Measurements from ENCODE around the gene FKBP14.
A peak's percentile ranks its signal among the peaks of the same experiment; 100 is the strongest.
"Not testable (repeated sequence)": the region's sequence is repeated elsewhere in the genome, so short reads cannot be mapped to it uniquely, and the experiment has no call there.

The FKBP14 gene

GRCh38 chr7:29989257-29989995 is 37.1 kb downstream of the FKBP14 start, which contains the start of gene SCRN1:
Gene SCRN1 (minus strand): TSS chr7:29989801. CDS start chr7:29969067, 20,734 bp downstream.
- DNase-seq, result no peak

- DNase-seq, result peak; percentile 21
Observed at GRCh38 chr7:29988424-29989256, 37.9 kb downstream of the FKBP14 start.

- DNase-seq, result no peak
Observed at GRCh38 chr7:29987811-29988317, 38.6 kb downstream of the FKBP14 start.

- no peak for DNase-seq
Observed at GRCh38 chr7:29987083-29987482, 39.4 kb downstream of the FKBP14 start.

- DNase-seq, result no peak
Observed at GRCh38 chr7:29980151-29980550, 46.4 kb downstream of the FKBP14 start.

- no peak for DNase-seq
Observed at GRCh38 chr7:29977886-29978651, 48.4 kb downstream of the FKBP14 start.

- no peak for DNase-seq
Observed at GRCh38 chr7:29976673-29977415, 49.7 kb downstream of the FKBP14 start.

- no peak for DNase-seq
Observed at GRCh38 chr7:29976266-29976665, 50.2 kb downstream of the FKBP14 start.

GRCh38 chr7:29975561-29975960 is 50.9 kb downstream of the FKBP14 start:
- DNase-seq, result no peak

GRCh38 chr7:29974286-29974685 is 52.2 kb downstream of the FKBP14 start:
- DNase-seq, result no peak

GRCh38 chr7:29972315-29972669 is 54.2 kb downstream of the FKBP14 start:
- DNase-seq, result no peak

- DNase-seq, result no peak
Observed at GRCh38 chr7:29971566-29972314, 54.8 kb downstream of the FKBP14 start.

GRCh38 chr7:29970158-29970557 is 56.3 kb downstream of the FKBP14 start:
- DNase-seq, result no peak

- DNase-seq, result no peak
Observed at GRCh38 chr7:29969738-29970137, 56.8 kb downstream of the FKBP14 start.

GRCh38 chr7:29968683-29969395 is 57.7 kb downstream of the FKBP14 start:
- no peak for DNase-seq

- no peak for DNase-seq
Observed at GRCh38 chr7:29965030-29965429, 61.5 kb downstream of the FKBP14 start.

- DNase-seq, result no peak
Observed at GRCh38 chr7:29962035-29962434, 64.5 kb downstream of the FKBP14 start.

GRCh38 chr7:29961611-29962010 is 64.9 kb downstream of the FKBP14 start:
- DNase-seq, result not testable (repeated sequence)

Data from DMS79 (cell line).